Measurements from ENCODE around the gene PHYKPL.
A peak's percentile ranks its signal among the peaks of the same experiment; 100 is the strongest.

PHYKPL gene

GRCh38 chr5:178232124-178232919 is at the start of gene PHYKPL:
TSS of gene PHYKPL (minus strand) at chr5:178232802. CDS start at chr5:178232550, 252 bp downstream.
- DNase-seq (ENCODE audit: low read depth, low spot score), result no peak

GRCh38 chr5:178282391-178282790 is 49.8 kb upstream of the PHYKPL start:
- no peak for DNase-seq (ENCODE audit: low read depth, low spot score)

GRCh38 chr5:178281331-178281730 is 48.7 kb upstream of the PHYKPL start:
- DNase-seq (ENCODE audit: low read depth, low spot score), result no peak

- no peak for DNase-seq (ENCODE audit: low read depth, low spot score)
Observed at GRCh38 chr5:178280631-178281030, 48.0 kb upstream of the PHYKPL start.

- DNase-seq (ENCODE audit: low read depth, low spot score), result peak; percentile 26
Observed at GRCh38 chr5:178279723-178280438, 47.3 kb upstream of the PHYKPL start.

- no peak for DNase-seq (ENCODE audit: low read depth, low spot score)
Observed at GRCh38 chr5:178279026-178279722, 46.6 kb upstream of the PHYKPL start.

GRCh38 chr5:178278358-178279023 is 45.9 kb upstream of the PHYKPL start:
- no peak for DNase-seq (ENCODE audit: low read depth, low spot score)

GRCh38 chr5:178277866-178278265 is 45.3 kb upstream of the PHYKPL start:
- DNase-seq (ENCODE audit: low read depth, low spot score), result no peak

GRCh38 chr5:178277346-178277745 is 44.7 kb upstream of the PHYKPL start:
- no peak for DNase-seq (ENCODE audit: low read depth, low spot score)

GRCh38 chr5:178274781-178275537 is 42.4 kb upstream of the PHYKPL start:
- no peak for DNase-seq (ENCODE audit: low read depth, low spot score)

- DNase-seq (ENCODE audit: low read depth, low spot score), result no peak
Observed at GRCh38 chr5:178273665-178274541, 41.3 kb upstream of the PHYKPL start.

GRCh38 chr5:178273041-178273440 is 40.4 kb upstream of the PHYKPL start:
- no peak for DNase-seq (ENCODE audit: low read depth, low spot score)

- DNase-seq (ENCODE audit: low read depth, low spot score), result no peak
Observed at GRCh38 chr5:178272591-178272990, 40.0 kb upstream of the PHYKPL start.

- no peak for DNase-seq (ENCODE audit: low read depth, low spot score)
Observed at GRCh38 chr5:178271726-178272479, 39.3 kb upstream of the PHYKPL start.

- no peak for DNase-seq (ENCODE audit: low read depth, low spot score)
Observed at GRCh38 chr5:178271231-178271630, 38.6 kb upstream of the PHYKPL start.

- no peak for DNase-seq (ENCODE audit: low read depth, low spot score)
Observed at GRCh38 chr5:178269499-178269898, 36.9 kb upstream of the PHYKPL start.

- DNase-seq (ENCODE audit: low read depth, low spot score), result no peak
Observed at GRCh38 chr5:178267876-178268275, 35.3 kb upstream of the PHYKPL start.

GRCh38 chr5:178267245-178267644 is 34.6 kb upstream of the PHYKPL start:
- DNase-seq (ENCODE audit: low read depth, low spot score), result no peak

GRCh38 chr5:178266581-178266980 is 34.0 kb upstream of the PHYKPL start:
- no peak for DNase-seq (ENCODE audit: low read depth, low spot score)

All from smooth muscle cell of the brain vasculature (primary cell).